ENCODE data around the gene PPM1A.

PPM1A gene

GRCh38 chr14:60294411-60295069 lies 45.5 kb downstream of the PPM1A start:
- Histone ChIP-seq H3K27ac (ENCODE audit: low read depth, low read length, severe bottlenecking) (no peak overlapping the region), H3K9me3 (ENCODE audit: control insufficient read depth, low read length) (no peaks in the 10 kb centered on the region), H3K4me1 (ENCODE audit: control insufficient read depth, insufficient read depth, low read length, poor library complexity, severe bottlenecking) (no peaks in the 10 kb centered on the region), H3K36me3 (ENCODE audit: control insufficient read depth, insufficient read depth, low read length) (peaks cover 23% of the 10 kb centered on the region), H3K4me3 (ENCODE audit: extremely low read depth, insufficient read depth, low read length, poor library complexity, severe bottlenecking) (no peak overlapping the region)
- no CpG with 5 or more reads among the region's 3 CpGs for WGBS, 2 experiments (ENCODE audit: insufficient coverage in 2 of 2)

- Histone ChIP-seq H3K9me3 (ENCODE audit: control insufficient read depth, low read length) (no peaks in the 10 kb centered on the region), H3K36me3 (ENCODE audit: control insufficient read depth, insufficient read depth, low read length) (peaks cover 3% of the 10 kb centered on the region), H3K4me3 (ENCODE audit: extremely low read depth, insufficient read depth, low read length, poor library complexity, severe bottlenecking) (no peak overlapping the region), H3K27ac (ENCODE audit: low read depth, low read length, severe bottlenecking) (no peak overlapping the region), H3K4me1 (ENCODE audit: control insufficient read depth, insufficient read depth, low read length, poor library complexity, severe bottlenecking) (no peaks in the 10 kb centered on the region)
Observed at GRCh38 chr14:60300019-60300418, 51.0 kb downstream of the PPM1A start.

GRCh38 chr14:60301685-60302084 lies 52.7 kb downstream of the PPM1A start:
- H3K4me3 ChIP-seq (ENCODE audit: extremely low read depth, insufficient read depth, low read length, poor library complexity, severe bottlenecking) = no peak overlapping the region
- no peaks in the 10 kb centered on the region for H3K9me3 ChIP-seq (ENCODE audit: control insufficient read depth, low read length)
- no peaks in the 10 kb centered on the region for H3K4me1 ChIP-seq (ENCODE audit: control insufficient read depth, insufficient read depth, low read length, poor library complexity, severe bottlenecking)
- peaks cover 3% of the 10 kb centered on the region for H3K36me3 ChIP-seq (ENCODE audit: control insufficient read depth, insufficient read depth, low read length)
- no peak overlapping the region for H3K27ac ChIP-seq (ENCODE audit: low read depth, low read length, severe bottlenecking)
- 88 to 90% methylated on average over 5 of the region's 5 CpGs for WGBS, 2 experiments (ENCODE audit: insufficient coverage in 2 of 2)

GRCh38 chr14:60302663-60303062 lies 53.6 kb downstream of the PPM1A start:
- Histone ChIP-seq H3K9me3 (ENCODE audit: control insufficient read depth, low read length) (no peaks in the 10 kb centered on the region), H3K4me1 (ENCODE audit: control insufficient read depth, insufficient read depth, low read length, poor library complexity, severe bottlenecking) (no peaks in the 10 kb centered on the region), H3K27ac (ENCODE audit: low read depth, low read length, severe bottlenecking) (no peak overlapping the region), H3K36me3 (ENCODE audit: control insufficient read depth, insufficient read depth, low read length) (no peaks in the 10 kb centered on the region), H3K4me3 (ENCODE audit: extremely low read depth, insufficient read depth, low read length, poor library complexity, severe bottlenecking) (no peak overlapping the region)
- WGBS, 2 experiments (ENCODE audit: insufficient coverage in 2 of 2) = 78 to 82% methylated on average over 1 of the region's 1 CpG

- no peak overlapping the region for H3K27ac ChIP-seq (ENCODE audit: low read depth, low read length, severe bottlenecking)
- no peaks in the 10 kb centered on the region for H3K4me1 ChIP-seq (ENCODE audit: control insufficient read depth, insufficient read depth, low read length, poor library complexity, severe bottlenecking)
- 91 to 95% methylated on average over 3 to 6 of the region's 7 CpGs for WGBS, 2 experiments (ENCODE audit: insufficient coverage in 2 of 2)
- H3K36me3 ChIP-seq (ENCODE audit: control insufficient read depth, insufficient read depth, low read length) = no peaks in the 10 kb centered on the region
- no peaks in the 10 kb centered on the region for H3K9me3 ChIP-seq (ENCODE audit: control insufficient read depth, low read length)
- H3K4me3 ChIP-seq (ENCODE audit: extremely low read depth, insufficient read depth, low read length, poor library complexity, severe bottlenecking) = no peak overlapping the region
Observed at GRCh38 chr14:60303745-60304144, 54.7 kb downstream of the PPM1A start.

- Histone ChIP-seq H3K27ac (ENCODE audit: low read depth, low read length, severe bottlenecking) (no peak overlapping the region), H3K9me3 (ENCODE audit: control insufficient read depth, low read length) (no peaks in the 10 kb centered on the region), H3K4me3 (ENCODE audit: extremely low read depth, insufficient read depth, low read length, poor library complexity, severe bottlenecking) (no peak overlapping the region), H3K4me1 (ENCODE audit: control insufficient read depth, insufficient read depth, low read length, poor library complexity, severe bottlenecking) (no peaks in the 10 kb centered on the region), H3K36me3 (ENCODE audit: control insufficient read depth, insufficient read depth, low read length) (no peaks in the 10 kb centered on the region)
- 89 to 96% methylated on average over 5 to 6 of the region's 7 CpGs for WGBS, 2 experiments (ENCODE audit: insufficient coverage in 2 of 2)
Observed at GRCh38 chr14:60304509-60304908, 55.5 kb downstream of the PPM1A start.

GRCh38 chr14:60309867-60310552 lies 61.0 kb downstream of the PPM1A start:
- Histone ChIP-seq H3K4me3 (ENCODE audit: extremely low read depth, insufficient read depth, low read length, poor library complexity, severe bottlenecking) (no peak overlapping the region), H3K9me3 (ENCODE audit: control insufficient read depth, low read length) (no peaks in the 10 kb centered on the region)
- WGBS, 2 experiments (ENCODE audit: insufficient coverage in 2 of 2) = 67 to 90% methylated on average over 1 to 2 of the region's 3 CpGs

GRCh38 chr14:60311417-60311816 lies 62.4 kb downstream of the PPM1A start:
- Histone ChIP-seq H3K4me1 (ENCODE audit: control insufficient read depth, insufficient read depth, low read length, poor library complexity, severe bottlenecking) (peaks cover 3% of the 10 kb centered on the region), H3K4me3 (ENCODE audit: extremely low read depth, insufficient read depth, low read length, poor library complexity, severe bottlenecking) (no peak overlapping the region), H3K27ac (ENCODE audit: low read depth, low read length, severe bottlenecking) (no peak overlapping the region), H3K9me3 (ENCODE audit: control insufficient read depth, low read length) (no peaks in the 10 kb centered on the region), H3K36me3 (ENCODE audit: control insufficient read depth, insufficient read depth, low read length) (no peaks in the 10 kb centered on the region)
- 49 to 86% methylated on average over 1 to 2 of the region's 4 CpGs for WGBS, 2 experiments (ENCODE audit: insufficient coverage in 2 of 2)

More at GRCh38 chr14:60309867-60310552, 61.0 kb downstream of the PPM1A start:
- no peaks in the 10 kb centered on the region for H3K4me1 ChIP-seq (ENCODE audit: control insufficient read depth, insufficient read depth, low read length, poor library complexity, severe bottlenecking)
- H3K27ac ChIP-seq (ENCODE audit: low read depth, low read length, severe bottlenecking) = no peak overlapping the region
- no peaks in the 10 kb centered on the region for H3K36me3 ChIP-seq (ENCODE audit: control insufficient read depth, insufficient read depth, low read length)

GRCh38 chr14:60313093-60313492 lies 64.1 kb downstream of the PPM1A start:
- WGBS, 2 experiments (ENCODE audit: insufficient coverage in 2 of 2) = 88% methylated on average over 3 of the region's 6 CpGs; no CpG with 5 or more reads in 1 of the 2 experiments
- Histone ChIP-seq H3K4me3 (ENCODE audit: extremely low read depth, insufficient read depth, low read length, poor library complexity, severe bottlenecking) (no peak overlapping the region), H3K36me3 (ENCODE audit: control insufficient read depth, insufficient read depth, low read length) (no peaks in the 10 kb centered on the region), H3K27ac (ENCODE audit: low read depth, low read length, severe bottlenecking) (no peak overlapping the region), H3K4me1 (ENCODE audit: control insufficient read depth, insufficient read depth, low read length, poor library complexity, severe bottlenecking) (peaks cover 4% of the 10 kb centered on the region), H3K9me3 (ENCODE audit: control insufficient read depth, low read length) (no peaks in the 10 kb centered on the region)

- WGBS, 2 experiments (ENCODE audit: insufficient coverage in 2 of 2) = 48 to 57% methylated on average over 6 of the region's 8 CpGs
- no peaks in the 10 kb centered on the region for H3K36me3 ChIP-seq (ENCODE audit: control insufficient read depth, insufficient read depth, low read length)
- no peak overlapping the region for H3K4me3 ChIP-seq (ENCODE audit: extremely low read depth, insufficient read depth, low read length, poor library complexity, severe bottlenecking)
- H3K4me1 ChIP-seq (ENCODE audit: control insufficient read depth, insufficient read depth, low read length, poor library complexity, severe bottlenecking) = peaks cover 4% of the 10 kb centered on the region
- no peak overlapping the region for H3K27ac ChIP-seq (ENCODE audit: low read depth, low read length, severe bottlenecking)
- no peaks in the 10 kb centered on the region for H3K9me3 ChIP-seq (ENCODE audit: control insufficient read depth, low read length)
Observed at GRCh38 chr14:60315196-60315990, 66.4 kb downstream of the PPM1A start.

Data from mesodermal cell (in vitro differentiated cells).